Lung (tissue), 12 donors: ENCODE data around the gene PLIN5. TPM values are rescaled to one million over a fixed set of nuclear protein-coding genes. Genes with fewer than 3 reads are reported as not detected.
"Not testable (repeated sequence)": the region's sequence is repeated elsewhere in the genome, so short reads cannot be mapped to it uniquely, and the experiment has no call there.

Source experiments
- ATAC-seq: fragments of 200-7000 bp; cut with Tn5 transposase; one replicate; pipeline ENCODE4 v1.9.1; 2020; ENCODE audit warnings: moderate number of reproducible peaks; ENCODE audit not compliant: insufficient read depth, low FRiP score
- DNase-seq, 3 donors: peaks; one replicate each; pipeline ENCODE4 v3.0.0-alpha.2; 2013 to 2017
- H3K27ac ChIP-seq, 2 donors: one replicate each; pipeline ENCODE4 v1.5.1; 2013; ENCODE audit warnings: mild to moderate bottlenecking in 2 of 2, moderate library complexity in 2 of 2, control low read depth in 1 of 2, inconsistent platforms in 1 of 2, low read depth in 1 of 2, low read length in 1 of 2
- H3K27me3 ChIP-seq, 3 donors: one replicate each; pipeline ENCODE4 v1.5.1; 2013; ENCODE audit warnings: low read length in 2 of 3; ENCODE audit not compliant: control insufficient read depth in 3 of 3, insufficient read depth in 3 of 3
- H3K36me3 ChIP-seq, 4 donors: one replicate each; pipeline ENCODE4 v1.5.1; 2013; ENCODE audit warnings: low read length in 4 of 4, mild to moderate bottlenecking in 1 of 4, moderate library complexity in 1 of 4; ENCODE audit not compliant: control insufficient read depth in 4 of 4, insufficient read depth in 4 of 4
- H3K4me1 ChIP-seq, 5 donors: one replicate each; pipeline ENCODE4 v1.5.1; 2013; ENCODE audit warnings: low read length in 5 of 5, mild to moderate bottlenecking in 2 of 5, moderate library complexity in 1 of 5; ENCODE audit not compliant: control insufficient read depth in 5 of 5, insufficient read depth in 5 of 5
- H3K4me3 ChIP-seq: one replicate; pipeline ENCODE4 v1.5.1; 2013; ENCODE audit warnings: mild to moderate bottlenecking, control low read depth, moderate library complexity
- H3K9ac ChIP-seq, 2 donors: one replicate each; pipeline ENCODE4 v1.5.1; 2013; ENCODE audit warnings: low read length in 2 of 2, control low read depth in 1 of 2; ENCODE audit not compliant: insufficient read depth in 1 of 2
- H3K9me3 ChIP-seq, 4 donors: one replicate each; pipeline ENCODE4 v1.5.1; 2013; ENCODE audit warnings: low read length in 3 of 4, mild to moderate bottlenecking in 1 of 4, moderate library complexity in 1 of 4; ENCODE audit not compliant: control insufficient read depth in 4 of 4, insufficient read depth in 3 of 4
- WGBS, 2 donors: extraction: QIAGEN DNeasy Blood & Tissue Kit; methylation state at CpG; one replicate each; pipeline ENCODE4 v1.1.7; 2013; 5-methylcytosine and 5-hydroxymethylcytosine counted together
- polyA plus RNA-seq, 2 donors: library from polyadenylated mRNA; stranded (reverse); fragments of 200-250 nt; gene quantifications; one replicate each; pipeline ENCODE4 v1.2.1, GENCODE V29; 2013
- total RNA-seq, 2 donors: library from RNA; depleted of rRNA in 1 of 2; stranded (reverse); fragments of >200 nt in 1 of 2; gene quantifications; one replicate each; pipeline ENCODE4 v1.2.1, GENCODE V29; 2014 to 2021
- TF ChIP-seq, protein P1 (sequence below): IDR thresholded peaks from 2 replicates; pipeline ENCODE4 v1.5.1; 2012; ENCODE audit warnings: mild to moderate bottlenecking; ENCODE audit errors: control extremely low read depth, extremely low read depth
- donor health status: control.
- donor health status: control.
- donor health status: Bipolar disorder and iron deficiency.
- donor health status: healthy.
- donor health status: DM: yes; HTN: yes; CAD: no.

The PLIN5 gene
- total and polyA plus RNA-seq, 4 donors, result 7.5 to 37.3 (median 24.5) TPM

DNA sequence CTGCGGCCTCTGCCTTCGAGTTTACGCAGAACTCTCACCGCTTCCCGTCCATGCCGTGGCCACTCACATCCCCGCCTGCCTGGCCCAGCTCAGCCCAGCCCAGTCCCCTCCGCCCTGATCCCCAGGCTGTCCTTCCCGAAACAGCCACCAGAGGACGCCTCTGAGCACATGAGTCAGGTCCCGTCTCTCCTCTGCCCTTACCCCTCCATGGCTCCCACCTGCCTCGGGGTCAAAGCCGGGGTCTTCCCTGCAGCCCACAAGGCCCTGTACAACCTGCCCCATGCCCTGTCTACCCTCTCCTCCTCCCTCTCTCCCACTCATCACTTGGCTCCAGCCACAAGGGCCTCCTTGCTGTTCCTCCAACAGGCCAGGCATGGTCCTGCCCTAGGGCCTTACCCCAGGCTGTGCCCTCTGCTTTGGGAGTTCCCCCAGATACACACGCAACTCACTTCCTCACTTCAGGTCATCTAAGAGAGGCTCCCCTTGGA, 32.6 kb upstream of the PLIN5 start:
- H3K27ac ChIP-seq, result no peak overlapping the region
- H3K4me3 ChIP-seq, result no peak overlapping the region
- 50 to 52% methylated on average over 14 of the region's 14 CpGs for WGBS, 2 donors
- peaks cover 0 to 2% (median 0%) of the 10 kb centered on the region in 5 donors for H3K4me1 ChIP-seq
- TF ChIP-seq, protein P1, sequence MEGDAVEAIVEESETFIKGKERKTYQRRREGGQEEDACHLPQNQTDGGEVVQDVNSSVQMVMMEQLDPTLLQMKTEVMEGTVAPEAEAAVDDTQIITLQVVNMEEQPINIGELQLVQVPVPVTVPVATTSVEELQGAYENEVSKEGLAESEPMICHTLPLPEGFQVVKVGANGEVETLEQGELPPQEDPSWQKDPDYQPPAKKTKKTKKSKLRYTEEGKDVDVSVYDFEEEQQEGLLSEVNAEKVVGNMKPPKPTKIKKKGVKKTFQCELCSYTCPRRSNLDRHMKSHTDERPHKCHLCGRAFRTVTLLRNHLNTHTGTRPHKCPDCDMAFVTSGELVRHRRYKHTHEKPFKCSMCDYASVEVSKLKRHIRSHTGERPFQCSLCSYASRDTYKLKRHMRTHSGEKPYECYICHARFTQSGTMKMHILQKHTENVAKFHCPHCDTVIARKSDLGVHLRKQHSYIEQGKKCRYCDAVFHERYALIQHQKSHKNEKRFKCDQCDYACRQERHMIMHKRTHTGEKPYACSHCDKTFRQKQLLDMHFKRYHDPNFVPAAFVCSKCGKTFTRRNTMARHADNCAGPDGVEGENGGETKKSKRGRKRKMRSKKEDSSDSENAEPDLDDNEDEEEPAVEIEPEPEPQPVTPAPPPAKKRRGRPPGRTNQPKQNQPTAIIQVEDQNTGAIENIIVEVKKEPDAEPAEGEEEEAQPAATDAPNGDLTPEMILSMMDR, result peak; percentile 24
- no peak overlapping the region for H3K9ac ChIP-seq
- DNase-seq (peak in 2 of 3 donors; percentile 25 to 58), ATAC-seq (no peak)
- H3K36me3 ChIP-seq, result no peaks in the 10 kb centered on the region
- no peaks in the 10 kb centered on the region for H3K9me3 ChIP-seq
- peaks cover 0 to 4% (median 0%) of the 10 kb centered on the region in 3 donors for H3K27me3 ChIP-seq

DNA sequence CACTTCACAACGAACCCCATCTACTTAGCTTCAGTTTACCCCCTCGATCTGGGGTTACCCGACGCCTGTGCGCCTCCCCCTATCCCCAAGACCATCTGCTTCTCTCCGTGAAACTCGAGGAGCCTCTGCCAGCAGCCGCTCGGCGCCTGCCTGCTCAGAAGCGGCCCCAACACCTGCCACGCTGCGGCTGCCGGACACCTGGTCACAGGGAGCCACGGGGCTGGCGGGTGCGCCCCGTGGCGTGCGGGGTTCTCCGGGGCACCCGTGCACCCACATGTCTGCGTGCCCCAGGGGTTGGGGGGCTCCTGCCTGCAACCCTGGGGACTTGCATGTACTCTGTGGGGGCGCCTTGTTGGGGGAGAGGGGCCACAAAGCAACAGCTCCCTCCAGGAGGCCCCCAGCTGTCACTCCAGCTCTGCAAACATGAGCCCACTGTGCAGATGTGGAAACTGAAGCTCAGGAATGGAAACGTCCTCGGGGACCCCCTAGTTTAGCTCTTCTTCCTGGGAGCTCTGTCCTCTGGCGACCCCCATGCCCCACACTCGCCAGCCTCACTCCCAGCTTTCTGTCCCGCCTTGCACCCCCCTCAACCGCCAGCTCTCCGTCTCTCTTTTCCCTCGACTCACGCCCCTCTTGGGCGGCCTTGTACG, 31.5 kb upstream of the PLIN5 start:
- no peak overlapping the region for H3K4me3 ChIP-seq
- H3K9me3 ChIP-seq, result no peaks in the 10 kb centered on the region
- WGBS, 2 donors, result 88 to 92% methylated on average over 35 of the region's 35 CpGs
- peaks cover 0 to 2% (median 0%) of the 10 kb centered on the region in 5 donors for H3K4me1 ChIP-seq
- TF ChIP-seq, protein P1, result no peak
- H3K27me3 ChIP-seq, result peaks cover 0 to 4% (median 0%) of the 10 kb centered on the region in 3 donors
- no peaks in the 10 kb centered on the region for H3K36me3 ChIP-seq
- H3K9ac ChIP-seq, result no peak overlapping the region
- H3K27ac ChIP-seq, result no peak overlapping the region
- ATAC-seq, result no peak
- DNase-seq, result no peak

DNA sequence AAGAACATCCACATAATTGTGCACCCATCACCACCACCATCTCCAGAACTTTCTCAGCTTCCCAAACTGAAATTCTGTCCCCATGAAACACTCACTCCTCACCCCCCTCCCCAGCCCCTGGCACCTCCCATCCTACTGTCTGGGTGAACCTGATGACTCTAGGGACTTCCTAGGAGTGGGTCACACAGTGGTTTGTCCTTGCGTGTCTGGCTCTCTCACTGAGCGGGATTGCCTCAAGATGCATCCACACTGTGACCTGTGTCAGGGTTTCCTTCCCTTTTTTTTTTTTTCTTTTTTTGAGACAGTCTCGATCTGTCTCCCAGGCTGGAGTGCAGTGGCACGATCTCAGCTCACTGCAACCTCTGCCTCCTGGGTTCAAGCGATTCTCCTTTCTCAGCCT, 28.5 kb upstream of the PLIN5 start:
- not testable (repeated sequence) for H3K9me3 ChIP-seq, H3K27me3 ChIP-seq, DNase-seq, ATAC-seq, H3K36me3 ChIP-seq, H3K27ac ChIP-seq, H3K4me3 ChIP-seq, H3K9ac ChIP-seq, H3K4me1 ChIP-seq
- WGBS, 2 donors, result 49 to 63% methylated on average over 5 of the region's 5 CpGs

DNA sequence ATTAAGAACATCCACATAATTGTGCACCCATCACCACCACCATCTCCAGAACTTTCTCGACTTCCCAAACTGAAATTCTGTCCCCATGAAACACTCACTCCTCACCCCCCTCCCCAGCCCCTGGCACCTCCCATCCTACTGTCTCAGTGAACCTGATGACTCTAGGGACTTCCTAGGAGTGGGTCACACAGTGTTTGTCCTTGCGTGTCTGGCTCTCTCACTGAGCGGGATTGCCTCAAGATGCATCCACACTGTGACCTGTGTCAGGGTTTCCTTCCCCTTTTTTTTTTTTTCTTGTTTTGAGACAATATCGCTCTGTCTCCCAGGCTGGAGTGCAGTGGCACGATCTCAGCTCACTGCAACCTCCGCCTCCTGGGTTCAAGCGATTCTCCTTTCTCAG, 27.1 kb upstream of the PLIN5 start:
- H3K9me3 ChIP-seq, H3K27me3 ChIP-seq, H3K4me1 ChIP-seq, H3K27ac ChIP-seq, H3K36me3 ChIP-seq, H3K4me3 ChIP-seq, H3K9ac ChIP-seq, DNase-seq: not testable (repeated sequence)
- 33 to 61% methylated on average over 7 of the region's 7 CpGs for WGBS, 2 donors
- ATAC-seq, result peak; percentile 17
